Esophagus muscularis mucosa (tissue), 4 donors: ENCODE results near the gene RPL41. TPM values are rescaled to one million over a fixed set of nuclear protein-coding genes. Genes with fewer than 3 reads are reported as not detected.

Experiments
- DNase-seq: peaks from one replicate; pipeline ENCODE4 v3.0.0-alpha.2; 2017; ENCODE audit errors: extremely low spot score
- H3K27ac ChIP-seq, 4 donors: fragments of 200-600 bp; sonication (generic); replicated peaks in 1 of 4; 1 replicate in 3 of 4; 2 replicates in 1 of 4; pipeline ENCODE4 v1.5.1; 2016 to 2019; ENCODE audit warnings: mild to moderate bottlenecking in 1 of 4
- H3K27me3 ChIP-seq, 4 donors: fragments of 200-600 bp; sonication (generic); one replicate each; pipeline versions ENCODE4 v1.5.1 to v1.6.0; 2016 to 2019
- H3K36me3 ChIP-seq, 4 donors: fragments of 200-600 bp; sonication (generic); one replicate each; pipeline ENCODE4 v1.5.1; 2016 to 2019
- H3K4me1 ChIP-seq, 4 donors: fragments of 200-600 bp; sonication (generic); one replicate each; pipeline ENCODE4 v1.5.1; 2016 to 2019
- H3K4me3 ChIP-seq, 4 donors: fragments of 200-600 bp; sonication (generic); 1 replicate in 2 of 4; 2 replicates in 2 of 4; pipeline ENCODE4 v1.5.1; 2016 to 2019; ENCODE audit warnings: mild to moderate bottlenecking in 4 of 4, moderate library complexity in 1 of 4
- H3K9me3 ChIP-seq, 4 donors: fragments of 200-600 bp; sonication (generic); 1 replicate in 3 of 4; 2 replicates in 1 of 4; pipeline ENCODE4 v1.5.1; 2016 to 2019
- CTCF ChIP-seq, 3 experiments: fragments of 200-600 bp in 2 of 3; fragments of 450-650 bp in 1 of 3; sonication (generic) in 2 of 3; IDR thresholded peaks; one replicate each; pipeline ENCODE4 v1.5.1; 2017 to 2019; ENCODE audit warnings: antibody characterized with exemption in 3 of 3, mild to moderate bottlenecking in 2 of 3, moderate library complexity in 1 of 3
- EP300 ChIP-seq: sonication (generic); formaldehyde crosslinking; IDR thresholded peaks from one replicate; pipeline ENCODE4 v1.6.1; 2017; ENCODE audit warnings: antibody characterized with exemption
- POLR2A ChIP-seq: fragments of 450-650 bp; IDR thresholded peaks from one replicate; pipeline ENCODE4 v1.6.1; 2017; ENCODE audit warnings: antibody characterized with exemption, moderate library complexity, mild to moderate bottlenecking, low read depth
- POLR2AphosphoS5 ChIP-seq, 2 donors: sonication (generic); formaldehyde crosslinking; IDR thresholded peaks; one replicate each; pipeline ENCODE4 v1.6.1; 2017; ENCODE audit warnings: antibody characterized with exemption in 2 of 2
- WGBS: methylation state at CpG from one replicate; pipeline ENCODE4 v1.1.5; 2018; 5-methylcytosine and 5-hydroxymethylcytosine counted together
- intact Hi-C: fragments of 100-400 bp; cut with DNase I; formaldehyde crosslinking; loops from one replicate; pipeline ENCODE4 v1.15.1; 2023
- total RNA-seq, 4 donors: library from RNA; depleted of rRNA; stranded (reverse); fragments of >200 nt; gene quantifications; one replicate each; pipeline versions ENCODE4 v1.1.0 to v1.2.1, GENCODE V29; 2016

RPL41 gene
- total RNA-seq, 4 donors from 2014 or later: 1,962 to 4,166 (median 3,502) TPM

GRCh38 chr12:56134897-56135296 is 18.5 kb downstream of the RPL41 start:
- H3K27ac ChIP-seq: peak overlapping the region in 1 of 4 donors; percentile 22
- H3K36me3 ChIP-seq: peaks cover 75 to 96% (median 94%) of the 10 kb centered on the region in 4 donors
- no peak for TF ChIP-seq POLR2AphosphoS5 (IDR thresholded peaks at IDR 0.05)
- TF ChIP-seq EP300: no peak
- no peak for TF ChIP-seq CTCF (IDR thresholded peaks at IDR 0.05)
- no peak for TF ChIP-seq POLR2A
- intact Hi-C loops: no loop called here
- no peaks in the 10 kb centered on the region for H3K9me3 ChIP-seq
- no peaks in the 10 kb centered on the region for H3K27me3 ChIP-seq
- H3K4me3 ChIP-seq: no peak overlapping the region
- no peak for DNase-seq
- peaks cover 7 to 15% (median 10%) of the 10 kb centered on the region in 4 donors for H3K4me1 ChIP-seq
- 98% methylated on average over 6 of the region's 6 CpGs for WGBS

GRCh38 chr12:56137853-56138571 is 21.6 kb downstream of the RPL41 start:
- no peak for DNase-seq
- H3K9me3 ChIP-seq: no peaks in the 10 kb centered on the region
- H3K4me3 ChIP-seq: no peak overlapping the region
- WGBS: 94% methylated on average over 11 of the region's 14 CpGs
- H3K4me1 ChIP-seq: peaks cover 2 to 10% (median 6%) of the 10 kb centered on the region in 4 donors
- H3K36me3 ChIP-seq: peaks cover 79 to 100% (median 95%) of the 10 kb centered on the region in 4 donors
- TF ChIP-seq POLR2AphosphoS5 (IDR thresholded peaks at IDR 0.05): no peak
- TF ChIP-seq CTCF (IDR thresholded peaks at IDR 0.05): no peak
- TF ChIP-seq POLR2A: no peak
- TF ChIP-seq EP300: no peak
- no peak overlapping the region for H3K27ac ChIP-seq
- intact Hi-C loops: no loop called here
- H3K27me3 ChIP-seq: no peaks in the 10 kb centered on the region

GRCh38 chr12:56141946-56142784 is 25.7 kb downstream of the RPL41 start:
- no peak for DNase-seq
- Histone ChIP-seq H3K36me3 (peaks cover 65 to 84% (median 81%) of the 10 kb centered on the region in 4 donors), H3K4me1 (peaks cover 21 to 40% (median 31%) of the 10 kb centered on the region in 4 donors), H3K27ac (peak overlapping the region; percentile 34 to 68 (median 53)), H3K4me3 (no peak overlapping the region), H3K9me3 (no peaks in the 10 kb centered on the region), H3K27me3 (no peaks in the 10 kb centered on the region)
- intact Hi-C loops: no loop called here
- 91% methylated on average over 17 of the region's 19 CpGs for WGBS
- TF ChIP-seq POLR2A: no peak
- TF ChIP-seq CTCF (IDR thresholded peaks at IDR 0.05): no peak

- H3K4me1 ChIP-seq: peaks cover 23 to 44% (median 33%) of the 10 kb centered on the region in 4 donors
- no peak for TF ChIP-seq CTCF (IDR thresholded peaks at IDR 0.05)
- TF ChIP-seq EP300: no peak
- no peak for TF ChIP-seq POLR2AphosphoS5 (IDR thresholded peaks at IDR 0.05)
- TF ChIP-seq POLR2A: no peak
- peaks cover 56 to 73% (median 71%) of the 10 kb centered on the region in 4 donors for H3K36me3 ChIP-seq
- no peak for DNase-seq
- 59% methylated on average over 4 of the region's 4 CpGs for WGBS
- H3K9me3 ChIP-seq: no peaks in the 10 kb centered on the region
- no peak overlapping the region for H3K4me3 ChIP-seq
- H3K27me3 ChIP-seq: no peaks in the 10 kb centered on the region
- H3K27ac ChIP-seq: peak overlapping the region; percentile 34 to 68 (median 53)
- intact Hi-C loops: no loop called here
Observed at GRCh38 chr12:56143217-56143616, 26.8 kb downstream of the RPL41 start.
